Vagina (tissue), 2 donors: Measurements from ENCODE around the gene ASB8. TPM values are rescaled to one million over a fixed set of nuclear protein-coding genes. Genes with fewer than 3 reads are reported as not detected.

Experiments used
- DNase-seq, 2 donors: peaks; one replicate each; pipeline ENCODE4 v3.0.0-alpha.2; 2017; ENCODE audit errors: extremely low spot score in 2 of 2
- H3K27ac ChIP-seq: fragments of 200-600 bp; sonication (generic); one replicate; pipeline ENCODE4 v1.5.1; 2019
- H3K27me3 ChIP-seq: fragments of 200-600 bp; sonication (generic); one replicate; pipeline ENCODE4 v1.5.1; 2019
- H3K36me3 ChIP-seq, 2 donors: fragments of 200-600 bp; sonication (generic); one replicate each; pipeline ENCODE4 v1.5.1; 2017 to 2019
- H3K4me1 ChIP-seq: fragments of 200-600 bp; sonication (generic); one replicate; pipeline ENCODE4 v1.5.1; 2019
- H3K4me3 ChIP-seq, 2 donors: fragments of 200-600 bp; sonication (generic); 1 replicate in 1 of 2; 2 replicates in 1 of 2; pipeline ENCODE4 v1.5.1; 2016 to 2019
- H3K9me3 ChIP-seq: fragments of 200-600 bp; sonication (generic); one replicate; pipeline ENCODE4 v1.5.1; 2019
- POLR2A ChIP-seq, 2 donors: fragments of 450-650 bp; IDR thresholded peaks; one replicate each; pipeline ENCODE4 v1.6.1; 2017; ENCODE audit warnings: antibody characterized with exemption in 2 of 2, mild to moderate bottlenecking in 2 of 2, moderate library complexity in 2 of 2
- POLR2AphosphoS5 ChIP-seq, 2 donors: sonication (generic); formaldehyde crosslinking; IDR thresholded peaks; one replicate each; pipeline ENCODE4 v1.9.0; 2017; ENCODE audit warnings: antibody characterized with exemption in 2 of 2, mild to moderate bottlenecking in 2 of 2, low read depth in 1 of 2; ENCODE audit not compliant: insufficient read depth in 1 of 2
- intact Hi-C: fragments of 100-400 bp; cut with DNase I; formaldehyde crosslinking; loops from one replicate; pipeline ENCODE4 v1.15.1; 2023
- total RNA-seq: library from RNA; depleted of rRNA; stranded (reverse); fragments of >200 nt; gene quantifications from one replicate; pipeline ENCODE4 v1.2.3, GENCODE V29; 2016
- TF ChIP-seq, protein P1 (sequence below), 3 experiments: fragments of 450-650 bp in 2 of 3; fragments of 200-600 bp in 1 of 3; sonication (generic) in 1 of 3; IDR thresholded peaks; one replicate each; pipeline ENCODE4 v1.5.1; 2017 to 2019; ENCODE audit warnings: antibody characterized with exemption in 3 of 3, mild to moderate bottlenecking in 2 of 3, moderate library complexity in 2 of 3

The ASB8 gene
- total RNA-seq, 1 donor from 2014 or later: 16.9 TPM

DNA sequence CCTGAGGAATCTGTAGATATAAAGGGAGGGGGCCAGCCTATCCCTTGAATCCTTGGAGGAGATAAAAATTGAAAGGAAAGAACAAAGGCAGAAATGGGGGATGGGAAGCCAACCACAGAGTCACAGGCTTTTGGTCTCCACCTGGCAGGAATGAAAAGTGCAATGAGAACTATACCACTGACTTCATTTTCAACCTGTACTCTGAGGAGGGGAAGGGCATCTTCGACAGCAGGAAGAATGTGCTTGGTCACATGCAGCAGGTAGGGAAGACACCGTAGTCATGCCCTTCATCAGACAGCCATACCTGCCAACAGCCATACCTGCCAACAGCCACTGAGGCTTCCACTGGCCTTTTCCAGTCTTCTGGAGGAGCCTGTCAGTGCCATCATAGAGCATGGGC is 13.4 kb downstream of the ASB8 start:
- no peak for DNase-seq
- no peaks in the 10 kb centered on the region for H3K9me3 ChIP-seq
- no peaks in the 10 kb centered on the region for H3K4me1 ChIP-seq
- H3K36me3 ChIP-seq: peaks cover 0 to 59% of the 10 kb centered on the region in 2 donors
- intact Hi-C loops: no loop called here
- no peak overlapping the region for H3K27ac ChIP-seq
- no peaks in the 10 kb centered on the region for H3K27me3 ChIP-seq
- no peak for TF ChIP-seq POLR2AphosphoS5 (IDR thresholded peaks at IDR 0.05; ENCODE audit: insufficient read depth in 1 of 2, low read depth in 1 of 2)
- TF ChIP-seq, protein P1, sequence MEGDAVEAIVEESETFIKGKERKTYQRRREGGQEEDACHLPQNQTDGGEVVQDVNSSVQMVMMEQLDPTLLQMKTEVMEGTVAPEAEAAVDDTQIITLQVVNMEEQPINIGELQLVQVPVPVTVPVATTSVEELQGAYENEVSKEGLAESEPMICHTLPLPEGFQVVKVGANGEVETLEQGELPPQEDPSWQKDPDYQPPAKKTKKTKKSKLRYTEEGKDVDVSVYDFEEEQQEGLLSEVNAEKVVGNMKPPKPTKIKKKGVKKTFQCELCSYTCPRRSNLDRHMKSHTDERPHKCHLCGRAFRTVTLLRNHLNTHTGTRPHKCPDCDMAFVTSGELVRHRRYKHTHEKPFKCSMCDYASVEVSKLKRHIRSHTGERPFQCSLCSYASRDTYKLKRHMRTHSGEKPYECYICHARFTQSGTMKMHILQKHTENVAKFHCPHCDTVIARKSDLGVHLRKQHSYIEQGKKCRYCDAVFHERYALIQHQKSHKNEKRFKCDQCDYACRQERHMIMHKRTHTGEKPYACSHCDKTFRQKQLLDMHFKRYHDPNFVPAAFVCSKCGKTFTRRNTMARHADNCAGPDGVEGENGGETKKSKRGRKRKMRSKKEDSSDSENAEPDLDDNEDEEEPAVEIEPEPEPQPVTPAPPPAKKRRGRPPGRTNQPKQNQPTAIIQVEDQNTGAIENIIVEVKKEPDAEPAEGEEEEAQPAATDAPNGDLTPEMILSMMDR (IDR thresholded peaks at IDR 0.05): no peak
- TF ChIP-seq POLR2A (IDR thresholded peaks at IDR 0.05): no peak
- no peak overlapping the region for H3K4me3 ChIP-seq

GRCh38 chr12:48142818-48143674 is 14.3 kb downstream of the ASB8 start:
- H3K36me3 ChIP-seq: peaks cover 0 to 59% of the 10 kb centered on the region in 2 donors

DNA sequence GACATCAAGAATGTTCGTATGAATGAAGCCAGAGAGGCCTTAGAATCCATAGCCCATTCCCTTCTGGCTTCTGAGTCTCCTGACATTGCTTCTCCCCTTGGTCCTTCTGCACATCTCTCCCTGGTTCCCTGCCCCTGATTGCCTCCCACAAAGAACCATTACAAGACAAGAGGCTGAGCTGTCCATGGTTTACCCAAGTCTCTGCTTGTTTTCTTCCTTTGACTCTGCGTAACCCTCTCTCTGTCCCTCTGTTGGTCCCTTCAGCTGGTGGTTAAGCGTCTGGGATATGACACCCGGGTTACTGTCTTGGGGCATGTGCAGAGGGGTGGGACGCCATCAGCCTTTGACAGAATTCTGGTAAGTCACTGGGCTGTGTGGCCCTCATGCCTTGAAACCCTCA is 22.3 kb downstream of the ASB8 start:
- Histone ChIP-seq H3K9me3 (no peaks in the 10 kb centered on the region), H3K36me3 (peaks cover 0 to 79% of the 10 kb centered on the region in 2 donors)
- intact Hi-C loops: no loop called here

More at GRCh38 chr12:48142818-48143674, 14.3 kb downstream of the ASB8 start:
- Histone ChIP-seq H3K4me1 (no peaks in the 10 kb centered on the region), H3K27me3 (no peaks in the 10 kb centered on the region), H3K27ac (no peak overlapping the region), H3K9me3 (no peaks in the 10 kb centered on the region), H3K4me3 (no peak overlapping the region)
- intact Hi-C loops: no loop called here
- TF ChIP-seq POLR2AphosphoS5 (IDR thresholded peaks at IDR 0.05; ENCODE audit: insufficient read depth in 1 of 2, low read depth in 1 of 2) (no peak), POLR2A (IDR thresholded peaks at IDR 0.05) (no peak)
- TF ChIP-seq, protein P1 (IDR thresholded peaks at IDR 0.05): no peak
- no peak for DNase-seq

GRCh38 chr12:48132826-48133225 is 24.5 kb downstream of the ASB8 start:
- H3K9me3 ChIP-seq: no peaks in the 10 kb centered on the region
- H3K4me3 ChIP-seq: no peak overlapping the region
- H3K36me3 ChIP-seq: peaks cover 0 to 72% of the 10 kb centered on the region in 2 donors
- intact Hi-C loops: no loop called here
- no peaks in the 10 kb centered on the region for H3K27me3 ChIP-seq
- no peaks in the 10 kb centered on the region for H3K4me1 ChIP-seq
- DNase-seq: no peak
- TF ChIP-seq POLR2A (IDR thresholded peaks at IDR 0.05) (no peak), POLR2AphosphoS5 (IDR thresholded peaks at IDR 0.05; ENCODE audit: insufficient read depth in 1 of 2, low read depth in 1 of 2) (no peak)
- TF ChIP-seq, protein P1 (IDR thresholded peaks at IDR 0.05): no peak
- no peak overlapping the region for H3K27ac ChIP-seq

More for the DNA sequence above, 22.3 kb downstream of the ASB8 start:
- Histone ChIP-seq H3K27me3 (no peaks in the 10 kb centered on the region), H3K4me3 (no peak overlapping the region), H3K27ac (no peak overlapping the region), H3K4me1 (no peaks in the 10 kb centered on the region)
- TF ChIP-seq POLR2AphosphoS5 (IDR thresholded peaks at IDR 0.05; ENCODE audit: insufficient read depth in 1 of 2, low read depth in 1 of 2) (no peak), POLR2A (IDR thresholded peaks at IDR 0.05) (no peak)
- TF ChIP-seq, protein P1 (IDR thresholded peaks at IDR 0.05): no peak
- DNase-seq: no peak

DNA sequence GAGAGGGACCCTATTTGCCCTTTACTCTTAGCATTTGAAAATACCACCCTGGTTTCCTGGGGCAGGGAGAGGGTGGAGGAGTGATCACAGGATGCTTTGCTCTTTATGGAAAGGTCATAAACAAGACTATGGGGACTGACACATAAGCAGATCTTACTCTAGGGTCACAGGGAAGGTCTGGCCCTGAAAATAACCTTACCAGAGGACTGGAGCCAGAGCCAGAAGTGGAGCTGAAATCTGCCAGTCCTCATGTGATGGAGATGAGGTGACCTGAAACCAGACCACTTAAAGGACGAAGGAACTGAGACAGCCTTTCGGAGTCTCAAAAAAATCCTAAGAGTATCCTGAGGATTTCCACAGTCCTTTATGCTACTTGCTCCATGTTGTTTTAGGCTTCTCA is 25.8 kb downstream of the ASB8 start:
- Histone ChIP-seq H3K36me3 (peaks cover 0 to 71% of the 10 kb centered on the region in 2 donors), H3K4me1 (no peaks in the 10 kb centered on the region), H3K9me3 (no peaks in the 10 kb centered on the region), H3K4me3 (no peak overlapping the region), H3K27me3 (no peaks in the 10 kb centered on the region), H3K27ac (no peak overlapping the region)
- intact Hi-C loops: no loop called here
- no peak for TF ChIP-seq POLR2A (IDR thresholded peaks at IDR 0.05)
- DNase-seq: no peak
